GM23248 (cell line): ENCODE results near the gene SCAMP2. TPM values are rescaled to one million over a fixed set of nuclear protein-coding genes. Genes with fewer than 3 reads are reported as not detected.

Source experiments
- DNase-seq: peaks from one replicate; pipeline ENCODE4 v3.0.0-alpha.2; 2015
- H2AFZ ChIP-seq: fragments of 200-600 bp; sonication (generic); 2 replicates; pipeline ENCODE4 v1.6.1; 2016; ENCODE audit warnings: antibody characterized with exemption
- H3F3A ChIP-seq: fragments of 200-600 bp; sonication (generic); 2 replicates; pipeline ENCODE4 v1.6.1; 2016; ENCODE audit warnings: mild to moderate bottlenecking, antibody characterized with exemption, mixed run types; ENCODE audit not compliant: insufficient read depth
- H3K27ac ChIP-seq: fragments of 200-600 bp; sonication (generic); 2 replicates; pipeline ENCODE4 v1.5.1; 2016; ENCODE audit warnings: mild to moderate bottlenecking
- H3K27me3 ChIP-seq: fragments of 200-600 bp; sonication (generic); replicated peaks from 2 replicates; pipeline ENCODE4 v1.6.1; 2016; ENCODE audit warnings: mild to moderate bottlenecking; ENCODE audit not compliant: insufficient read depth
- H3K36me3 ChIP-seq: fragments of 200-600 bp; sonication (generic); 2 replicates; pipeline ENCODE4 v1.6.1; 2016; ENCODE audit warnings: low read depth, mild to moderate bottlenecking
- H3K4me1 ChIP-seq: fragments of 200-600 bp; sonication (generic); 2 replicates; pipeline ENCODE4 v1.6.1; 2016; ENCODE audit warnings: mild to moderate bottlenecking; ENCODE audit not compliant: insufficient read depth
- H3K4me2 ChIP-seq: fragments of 200-600 bp; sonication (generic); one replicate; pipeline ENCODE4 v1.6.1; 2016; ENCODE audit warnings: mild to moderate bottlenecking; ENCODE audit not compliant: unreplicated experiment
- H3K4me3 ChIP-seq: fragments of 200-600 bp; sonication (generic); 2 replicates; pipeline ENCODE4 v1.5.1; 2016; ENCODE audit warnings: mild to moderate bottlenecking
- H3K79me2 ChIP-seq: fragments of 200-600 bp; sonication (generic); 2 replicates; pipeline ENCODE4 v1.6.1; 2016; ENCODE audit warnings: mild to moderate bottlenecking; ENCODE audit not compliant: insufficient read depth
- H3K9ac ChIP-seq: fragments of 200-600 bp; sonication (generic); 2 replicates; pipeline ENCODE4 v1.6.1; 2016; ENCODE audit warnings: mild to moderate bottlenecking
- H3K9me2 ChIP-seq: fragments of 200-600 bp; sonication (generic); 2 replicates; pipeline ENCODE4 v1.6.1; 2016; ENCODE audit warnings: mixed run types, mild to moderate bottlenecking, moderate library complexity; ENCODE audit not compliant: insufficient read depth
- H3K9me3 ChIP-seq: fragments of 200-600 bp; sonication (generic); one replicate; pipeline ENCODE4 v1.6.1; 2017; ENCODE audit warnings: low read depth
- H4K20me1 ChIP-seq: fragments of 200-600 bp; sonication (generic); 2 replicates; pipeline ENCODE4 v1.6.0; 2016; ENCODE audit not compliant: insufficient read depth
- EZH2 ChIP-seq: fragments of 200-600 bp; sonication (generic); IDR thresholded peaks from 2 replicates; pipeline ENCODE4 v1.6.1; 2018; ENCODE audit warnings: antibody characterized with exemption, mild to moderate bottlenecking; ENCODE audit not compliant: insufficient read depth, poor library complexity, severe bottlenecking
- EZH2phosphoT487 ChIP-seq: fragments of 200-600 bp; sonication (generic); IDR thresholded peaks from 2 replicates; pipeline ENCODE4 v1.6.1; 2018; ENCODE audit warnings: antibody characterized with exemption, moderate library complexity, mild to moderate bottlenecking, low read depth; ENCODE audit not compliant: insufficient read depth
- WGBS, 2 experiments: methylation state at CpG; one replicate each; pipeline ENCODE4 v1.1.6; 2015 to 2017; ENCODE audit warnings: low lambda C conversion rate in 2 of 2, low coverage in 1 of 2; ENCODE audit errors: missing lambda C conversion rate in 2 of 2; 5-methylcytosine and 5-hydroxymethylcytosine counted together
- in situ Hi-C: fragments of 300-500 bp; cut with MboI; formaldehyde crosslinking; loops from 2 replicates; pipeline ENCODE4 v1.15.0; 2020
- polyA plus RNA-seq: library from polyadenylated mRNA; unstranded; fragments of >200 nt; fragmentation: Nextera tagmentation; extraction: Ambion mirVana; gene quantifications from 2 replicates; pipeline ENCODE4 v1.2.1, GENCODE V29; 2016
- total RNA-seq: library from RNA; depleted of rRNA; stranded (reverse); fragments of >200 nt; shearing (Covaris generic); gene quantifications from 2 replicates; pipeline ENCODE4 v1.2.3, GENCODE V29; 2014

Gene SCAMP2
- total and polyA plus RNA-seq, 2 experiments from 2014 or later: 28.7 to 83.0 TPM

GRCh38 chr15:74845208-74845568 lies 28.0 kb downstream of the SCAMP2 start:
- no peak overlapping the region for H3K4me3 ChIP-seq
- TF ChIP-seq EZH2: no peak
- TF ChIP-seq EZH2phosphoT487: no peak
- H3K36me3 ChIP-seq: no peaks in the 10 kb centered on the region
- WGBS, 2 experiments: 69 to 70% methylated on average over 5 of the region's 5 CpGs
- no peak overlapping the region for H3K9ac ChIP-seq
- H4K20me1 ChIP-seq: no peaks in the 10 kb centered on the region
- DNase-seq: no peak
- H3K79me2 ChIP-seq: no peaks in the 10 kb centered on the region
- no peaks in the 10 kb centered on the region for H3K9me3 ChIP-seq
- no peak overlapping the region for H3K27ac ChIP-seq
- in situ Hi-C loops: no loop called here
- no peaks in the 10 kb centered on the region for H3K27me3 ChIP-seq
- H3K4me2 ChIP-seq: no peak overlapping the region
- no peak overlapping the region for H2AFZ ChIP-seq
- H3K4me1 ChIP-seq: peaks cover 7% of the 10 kb centered on the region; the same call in 1 of the 2 replicates
- H3K9me2 ChIP-seq: no peaks in the 10 kb centered on the region
- H3F3A ChIP-seq: peaks cover 6% of the 10 kb centered on the region; the same call in 1 of the 2 replicates

DNA sequence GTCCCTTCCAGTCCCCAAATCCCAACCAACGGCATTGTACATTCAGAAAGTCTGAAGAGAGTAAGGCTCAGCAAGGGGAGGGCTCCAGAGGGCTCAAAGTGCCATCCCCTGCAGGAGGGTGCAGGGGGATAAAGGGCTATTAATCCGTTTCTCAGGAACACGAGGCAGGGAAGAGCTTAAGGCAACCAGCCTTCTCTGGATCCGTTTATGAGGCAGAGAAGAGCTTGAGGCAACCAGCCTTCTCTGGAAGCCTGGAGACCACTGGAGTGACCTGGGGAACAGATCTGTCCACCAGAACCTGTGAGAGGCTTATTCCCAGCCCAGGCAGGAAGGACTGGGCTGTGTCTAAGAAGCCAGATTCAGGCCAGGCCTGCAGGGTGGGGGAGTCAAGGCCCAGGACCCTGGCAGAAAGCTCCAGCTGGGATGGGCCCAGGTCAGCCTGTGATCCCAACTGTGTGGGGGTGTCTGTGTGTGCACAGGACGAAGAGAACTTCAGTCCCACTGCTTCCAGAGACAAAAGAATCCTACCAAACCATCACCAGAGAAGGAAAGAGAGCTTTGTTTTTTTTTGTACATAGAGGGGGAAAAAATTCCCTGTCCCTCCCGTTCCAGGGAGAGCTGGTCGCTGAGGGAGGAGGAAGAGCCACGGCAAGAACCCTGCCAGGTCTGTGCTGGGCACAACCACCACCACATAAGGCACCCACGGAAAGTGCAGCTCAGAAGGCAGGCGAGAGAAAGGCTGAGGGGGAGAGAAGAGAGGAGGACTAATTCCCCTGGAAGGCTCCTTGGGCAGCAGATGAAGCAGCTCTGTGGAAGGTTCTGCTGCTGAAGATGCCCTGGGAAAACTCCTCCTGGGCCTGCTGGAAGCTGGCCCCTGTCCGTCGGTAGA lies 28.6 kb downstream of the SCAMP2 start:
- H3K27ac ChIP-seq: no peak overlapping the region
- peaks cover 6% of the 10 kb centered on the region; the same call in 1 of the 2 replicates for H3F3A ChIP-seq
- no peak for DNase-seq
- H3K4me3 ChIP-seq: no peak overlapping the region
- TF ChIP-seq EZH2 (no peak), EZH2phosphoT487 (no peak)
- in situ Hi-C loops: no loop called here
- peaks cover 7% of the 10 kb centered on the region; the same call in 1 of the 2 replicates for H3K4me1 ChIP-seq
- no peaks in the 10 kb centered on the region for H3K79me2 ChIP-seq
- H2AFZ ChIP-seq: no peak overlapping the region
- WGBS, 2 experiments: 73 to 77% methylated on average over 12 of the region's 12 CpGs
- no peaks in the 10 kb centered on the region for H3K36me3 ChIP-seq
- H3K9me3 ChIP-seq: no peaks in the 10 kb centered on the region
- no peaks in the 10 kb centered on the region for H3K9me2 ChIP-seq
- no peaks in the 10 kb centered on the region for H3K27me3 ChIP-seq
- H4K20me1 ChIP-seq: no peaks in the 10 kb centered on the region
- H3K9ac ChIP-seq: no peak overlapping the region
- H3K4me2 ChIP-seq: no peak overlapping the region

GRCh38 chr15:74843891-74844299 lies 29.3 kb downstream of the SCAMP2 start:
- in situ Hi-C loops: no loop called here
- Histone ChIP-seq H3K27ac (peak overlapping the region; percentile 69), H3K9ac (peak overlapping the region; percentile 90), H3K9me2 (no peaks in the 10 kb centered on the region), H2AFZ (peak overlapping the region; percentile 89; the same call in 1 of the 2 replicates), H3K4me1 (peaks cover 7% of the 10 kb centered on the region; the same call in 1 of the 2 replicates), H3K4me3 (peak overlapping the region; percentile 92; the same call in 1 of the 2 replicates), H3K9me3 (no peaks in the 10 kb centered on the region), H3K79me2 (no peaks in the 10 kb centered on the region), H3K27me3 (no peaks in the 10 kb centered on the region), H3K36me3 (no peaks in the 10 kb centered on the region), H3F3A (peaks cover 6% of the 10 kb centered on the region; the same call in 1 of the 2 replicates), H3K4me2 (peak overlapping the region; percentile 76), H4K20me1 (no peaks in the 10 kb centered on the region)
- DNase-seq: no peak
- no peak for TF ChIP-seq EZH2phosphoT487
- no peak for TF ChIP-seq EZH2
- 67 to 74% methylated on average over 8 to 12 of the region's 12 CpGs for WGBS, 2 experiments

DNA sequence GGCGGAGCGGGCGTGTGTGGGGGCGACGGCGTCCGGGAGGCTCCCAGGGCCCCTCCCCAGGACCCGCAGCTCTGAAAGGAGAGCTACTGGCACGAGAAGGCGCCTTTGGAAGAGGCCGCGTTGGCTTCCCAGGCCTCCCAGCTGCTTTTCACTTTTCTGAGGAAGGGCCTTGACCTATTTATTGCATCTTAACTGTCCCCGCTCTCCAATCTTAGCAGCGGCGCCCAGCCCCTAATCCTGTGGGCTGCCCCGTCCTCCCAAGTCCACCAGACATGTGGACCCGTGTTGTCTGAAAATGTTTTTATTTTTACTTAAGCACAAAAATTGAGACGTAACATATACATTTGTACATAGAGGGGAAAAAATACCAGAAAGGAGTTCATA lies 29.7 kb downstream of the SCAMP2 start:
- Histone ChIP-seq H3K4me2 (peak overlapping the region; percentile 76), H3K4me1 (peaks cover 7% of the 10 kb centered on the region; the same call in 1 of the 2 replicates), H3K9me3 (no peaks in the 10 kb centered on the region), H3F3A (peaks cover 6% of the 10 kb centered on the region; the same call in 1 of the 2 replicates), H3K4me3 (peak overlapping the region; percentile 92), H3K9me2 (no peaks in the 10 kb centered on the region), H3K27ac (peak overlapping the region; percentile 69), H3K9ac (peak overlapping the region; percentile 90), H2AFZ (peak overlapping the region; percentile 89), H3K36me3 (no peaks in the 10 kb centered on the region), H3K27me3 (no peaks in the 10 kb centered on the region), H4K20me1 (no peaks in the 10 kb centered on the region), H3K79me2 (no peaks in the 10 kb centered on the region)
- no peak for DNase-seq
- TF ChIP-seq EZH2 (no peak), EZH2phosphoT487 (no peak)
- in situ Hi-C loops: no loop called here
- 22 to 24% methylated on average over 17 to 18 of the region's 18 CpGs for WGBS, 2 experiments
